ENCODE results near the gene NFIA. TPM values are rescaled to one million over a fixed set of nuclear protein-coding genes. Genes with fewer than 3 reads are reported as not detected.

The NFIA gene
- polyA plus RNA-seq, 1 donor (not counting 4 experiments of a cell fraction or from before 2014, with no cell fraction given) = 14.7 TPM

GRCh38 chr1:61461406-61462384 is 379.3 kb downstream of the NFIA start:
- Histone ChIP-seq H3K79me2 (ENCODE audit: control insufficient read depth, insufficient read depth, low read length) (no peaks in the 10 kb centered on the region), H3K9me1 (ENCODE audit: control insufficient read depth, extremely low read depth, insufficient read depth, low read length) (no peaks in the 10 kb centered on the region), H3K9me3 (ENCODE audit: control insufficient read depth, low read depth, low read length) (no peaks in the 10 kb centered on the region), H3K27me3 (ENCODE audit: control insufficient read depth, extremely low read depth, insufficient read depth, low read length) (no peaks in the 10 kb centered on the region), H3K4me1 (ENCODE audit: control insufficient read depth, extremely low read depth, insufficient read depth, low read length) (no peaks in the 10 kb centered on the region), H3K4me2 (ENCODE audit: control insufficient read depth, extremely low read depth, insufficient read depth, low read depth, low read length) (no peak overlapping the region), H3K9ac (ENCODE audit: control insufficient read depth, extremely low read depth, insufficient read depth, low read length) (no peak overlapping the region), H3K36me3 (ENCODE audit: control insufficient read depth in 2 of 2, extremely low read depth in 1 of 2, insufficient read depth in 2 of 2, low read length in 2 of 2) (peaks cover 0 to 3% of the 10 kb centered on the region in 2 experiments), H2AFZ (ENCODE audit: control insufficient read depth, low read length) (no peak overlapping the region), H3K4me3 (ENCODE audit: control insufficient read depth in 2 of 3, extremely low read depth in 1 of 3, insufficient read depth in 2 of 3, low read depth in 1 of 3, low read length in 3 of 3) (no peak overlapping the region), H3K27ac (ENCODE audit: control insufficient read depth, insufficient read depth, low read length) (no peak overlapping the region), H4K20me1 (ENCODE audit: control insufficient read depth, extremely low read depth, insufficient read depth, low read length) (no peaks in the 10 kb centered on the region)
- no peak for TF ChIP-seq CTCF (optimal IDR thresholded peaks at IDR 0.05 in 1 of 3, IDR thresholded peaks at IDR 0.05 in 1 of 3, conservative IDR thresholded peaks at IDR 0.05 in 1 of 3; ENCODE audit: extremely low read depth in 1 of 3, insufficient read depth in 2 of 3, low read length in 3 of 3)
- DNase-seq (ENCODE audit: low read depth, low spot score) (no peak), FAIRE-seq (no peak)
- dilution Hi-C loops (cut with MboI; ENCODE audit: extremely low pct_ligation_motif_present, low sequenced_read_pairs) = no loop called here

- H3K4me3 ChIP-seq (ENCODE audit: control insufficient read depth in 2 of 3, extremely low read depth in 1 of 3, insufficient read depth in 2 of 3, low read depth in 1 of 3, low read length in 3 of 3) = no peak overlapping the region
- no peaks in the 10 kb centered on the region for H3K27me3 ChIP-seq (ENCODE audit: control insufficient read depth, extremely low read depth, insufficient read depth, low read length)
- dilution Hi-C loops (cut with MboI; ENCODE audit: extremely low pct_ligation_motif_present, low sequenced_read_pairs) = no loop called here
- TF ChIP-seq EZH2 (IDR thresholded peaks at IDR 0.05; ENCODE audit: low read length) (no peak), CTCF (optimal IDR thresholded peaks at IDR 0.05 in 1 of 3, IDR thresholded peaks at IDR 0.05 in 1 of 3, conservative IDR thresholded peaks at IDR 0.05 in 1 of 3; ENCODE audit: extremely low read depth in 1 of 3, insufficient read depth in 2 of 3, low read length in 3 of 3) (no peak)
- no peak overlapping the region for H3K27ac ChIP-seq (ENCODE audit: control insufficient read depth, insufficient read depth, low read length)
- FAIRE-seq (no peak), DNase-seq (ENCODE audit: low read depth, low spot score) (no peak)
- no peaks in the 10 kb centered on the region for H3K9me1 ChIP-seq (ENCODE audit: control insufficient read depth, extremely low read depth, insufficient read depth, low read length)
- H3K9ac ChIP-seq (ENCODE audit: control insufficient read depth, extremely low read depth, insufficient read depth, low read length) = no peak overlapping the region
- H3K9me3 ChIP-seq (ENCODE audit: control insufficient read depth, low read depth, low read length) = no peaks in the 10 kb centered on the region
- no peak overlapping the region for H3K4me2 ChIP-seq (ENCODE audit: control insufficient read depth, extremely low read depth, insufficient read depth, low read depth, low read length)
- no peaks in the 10 kb centered on the region for H3K79me2 ChIP-seq (ENCODE audit: control insufficient read depth, insufficient read depth, low read length)
- H2AFZ ChIP-seq (ENCODE audit: control insufficient read depth, low read length) = no peak overlapping the region
- no peaks in the 10 kb centered on the region for H4K20me1 ChIP-seq (ENCODE audit: control insufficient read depth, extremely low read depth, insufficient read depth, low read length)
- H3K4me1 ChIP-seq (ENCODE audit: control insufficient read depth, extremely low read depth, insufficient read depth, low read length) = no peaks in the 10 kb centered on the region
- peaks cover 0 to 3% of the 10 kb centered on the region in 2 experiments for H3K36me3 ChIP-seq (ENCODE audit: control insufficient read depth in 2 of 2, extremely low read depth in 1 of 2, insufficient read depth in 2 of 2, low read length in 2 of 2)
These were observed 380.3 kb downstream of the NFIA start for GRCh38 chr1:61462628-61463027.
